ENCODE data around the gene ALMS1. TPM values are rescaled to one million over a fixed set of nuclear protein-coding genes. Genes with fewer than 3 reads are reported as not detected.

Gene ALMS1
- total RNA-seq, 2 donors from 2014 or later: 21.5 to 25.4 TPM

DNA sequence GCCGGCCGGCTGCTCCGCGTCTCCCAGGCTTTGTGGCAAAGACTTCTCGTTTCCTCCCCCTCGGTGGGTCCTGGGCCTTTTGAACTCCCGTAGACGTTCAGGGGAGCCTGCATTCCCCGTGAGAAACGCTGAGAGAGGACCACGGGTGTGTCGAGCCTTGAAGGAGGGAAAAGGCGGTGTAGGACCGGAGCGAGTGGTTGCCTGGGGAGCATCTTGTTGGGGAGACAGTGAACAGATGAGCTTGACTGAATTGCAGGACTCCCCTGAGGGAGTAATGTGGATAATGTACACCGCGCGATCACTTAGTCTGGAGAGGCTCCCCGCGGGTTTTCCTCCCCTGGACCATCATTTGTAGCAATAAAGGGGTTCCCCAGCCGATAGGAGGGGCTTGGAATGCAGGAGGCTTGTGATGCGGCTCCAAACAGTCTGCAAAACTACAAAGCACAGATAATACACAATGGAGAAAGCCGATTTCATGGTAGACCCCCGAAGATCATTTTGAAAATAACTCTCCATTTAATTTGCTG, 769 bp downstream of the ALMS1 start:
- ATAC-seq: peak; percentile 0 to 5
- no peak for DNase-seq (ENCODE audit: low spot score in 2 of 2)
- peak overlapping the region; percentile 87 to 89 for H3K27ac Mint-ChIP-seq
- H3K9me3 Mint-ChIP-seq: no peaks in the 10 kb centered on the region
- H3K36me3 Mint-ChIP-seq: peaks cover 0 to 13% of the 10 kb centered on the region in 2 donors

DNA sequence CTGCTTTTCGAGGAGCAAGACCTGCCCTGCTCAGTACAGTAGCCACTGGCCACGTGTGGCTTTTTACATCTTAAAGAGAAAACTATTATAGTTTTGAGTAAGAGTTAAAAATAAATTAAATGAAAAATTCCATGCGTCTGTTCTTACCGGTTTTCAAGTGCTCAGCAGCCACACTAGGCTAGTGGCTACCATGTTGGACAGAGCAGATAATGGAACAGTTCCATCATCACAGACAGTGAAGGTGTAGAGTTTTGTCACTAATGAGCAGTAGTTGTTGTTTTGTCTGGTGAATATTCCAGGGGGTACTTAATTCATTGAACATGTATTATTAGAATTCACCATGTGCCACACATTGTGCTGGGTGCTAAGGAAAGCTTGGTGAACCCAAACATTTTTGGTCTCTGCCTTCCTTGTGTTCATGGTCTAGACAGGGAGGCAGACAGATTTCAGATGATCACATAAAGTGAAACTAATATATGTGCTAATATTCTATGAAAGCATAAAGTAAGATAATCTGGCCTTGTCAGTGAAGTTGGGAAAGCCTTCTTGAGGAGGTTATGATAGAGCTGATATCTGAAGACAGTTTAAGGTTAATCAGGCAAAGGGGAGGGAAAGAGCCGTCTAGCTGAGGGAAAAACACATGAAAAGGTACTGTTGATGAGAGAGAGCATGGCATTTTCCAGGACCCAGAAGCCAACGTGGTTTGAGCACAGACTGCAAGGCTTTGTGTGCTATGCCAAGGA, 1.4 kb downstream of the ALMS1 start:
- peaks cover 0 to 13% of the 10 kb centered on the region in 2 donors for H3K36me3 Mint-ChIP-seq
- H3K9me3 Mint-ChIP-seq: no peaks in the 10 kb centered on the region
- no peak for ATAC-seq
- H3K27ac Mint-ChIP-seq: peak overlapping the region in 1 of 2 donors; percentile 89
- DNase-seq (ENCODE audit: low spot score in 2 of 2): no peak

DNA sequence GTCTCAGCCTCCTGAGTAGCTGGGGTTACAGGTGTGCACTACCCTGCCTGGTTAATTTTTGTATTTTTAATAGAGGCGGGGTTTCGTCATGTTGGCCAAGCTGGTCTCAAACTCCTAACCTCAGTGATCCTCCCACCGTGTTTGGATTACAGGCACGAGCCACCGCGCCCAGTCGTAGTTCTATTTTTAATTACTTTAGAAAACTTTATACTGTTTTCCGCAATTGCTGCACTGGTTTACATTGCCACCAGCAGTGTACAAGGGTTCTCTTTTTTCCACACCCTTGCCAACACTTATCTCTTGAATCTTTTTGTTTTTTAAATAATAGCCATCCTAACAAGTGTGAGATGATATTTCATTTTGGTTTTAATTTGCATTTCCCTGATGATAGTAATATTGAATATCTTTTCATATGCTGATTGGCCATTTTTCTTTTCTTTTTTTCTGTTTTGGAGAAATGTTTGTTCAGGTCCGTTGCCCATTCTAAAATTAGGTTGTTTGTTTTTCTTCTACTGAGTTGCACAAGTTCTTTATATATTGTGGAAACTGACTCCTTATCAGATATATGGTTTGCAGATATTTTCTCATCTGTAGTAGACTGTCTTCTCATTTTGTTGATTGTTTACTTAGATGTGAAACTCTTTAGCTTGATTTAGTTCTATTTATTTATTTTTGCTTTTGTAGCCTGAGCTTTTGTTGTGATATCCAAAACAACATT, 16.9 kb downstream of the ALMS1 start:
- Mint-ChIP-seq H3K9me3 (peaks cover 0 to 21% of the 10 kb centered on the region in 2 donors), H3K27ac (no peak overlapping the region), H3K36me3 (peaks cover 33 to 65% of the 10 kb centered on the region in 2 donors)
- DNase-seq (ENCODE audit: low spot score in 2 of 2) (no peak), ATAC-seq (no peak)

DNA sequence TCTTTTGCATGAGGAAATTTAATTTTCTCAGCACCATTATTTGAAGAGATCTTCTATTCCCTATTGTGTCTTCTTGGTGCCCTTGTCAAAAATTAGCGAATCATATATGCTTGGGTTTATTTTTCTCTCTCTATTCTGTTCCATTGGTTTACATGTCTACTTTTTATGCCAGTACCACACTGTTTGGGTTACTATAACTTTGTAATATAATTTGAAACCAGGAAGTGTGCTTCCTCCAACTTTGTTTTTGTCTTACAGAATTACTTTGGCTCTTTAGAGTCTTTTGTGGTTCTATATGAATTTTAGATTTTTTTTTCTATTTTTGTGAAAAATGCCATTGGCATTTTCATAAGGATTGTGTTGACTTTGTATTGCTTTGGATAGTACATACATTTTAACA, 17.6 kb downstream of the ALMS1 start:
- ATAC-seq: no peak

DNA sequence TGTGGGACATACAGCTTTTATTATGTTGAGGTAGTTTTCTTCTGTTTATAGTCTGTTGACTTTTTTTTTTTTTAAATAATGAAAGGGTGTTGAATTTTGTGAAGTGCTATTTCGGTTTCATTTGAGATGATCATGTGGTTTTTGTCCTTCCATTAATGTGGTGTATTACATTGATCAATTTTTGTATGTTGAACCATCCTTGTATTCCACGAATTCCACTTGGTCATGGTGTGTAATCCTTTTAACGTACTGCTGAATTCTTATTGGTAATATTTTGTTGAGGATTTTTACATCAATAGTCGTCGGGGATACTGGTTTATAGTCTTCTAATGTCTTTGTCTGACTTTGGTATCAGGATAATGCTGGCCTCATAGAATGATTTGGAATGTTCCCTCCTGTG, 18.8 kb downstream of the ALMS1 start:
- no peak for ATAC-seq

More for the DNA sequence above, 17.6 kb downstream of the ALMS1 start:
- peaks cover 34 to 60% of the 10 kb centered on the region in 2 donors for H3K36me3 Mint-ChIP-seq
- no peak overlapping the region for H3K27ac Mint-ChIP-seq
- no peak for DNase-seq (ENCODE audit: low spot score in 2 of 2)
- H3K9me3 Mint-ChIP-seq: peaks cover 0 to 18% of the 10 kb centered on the region in 2 donors

DNA sequence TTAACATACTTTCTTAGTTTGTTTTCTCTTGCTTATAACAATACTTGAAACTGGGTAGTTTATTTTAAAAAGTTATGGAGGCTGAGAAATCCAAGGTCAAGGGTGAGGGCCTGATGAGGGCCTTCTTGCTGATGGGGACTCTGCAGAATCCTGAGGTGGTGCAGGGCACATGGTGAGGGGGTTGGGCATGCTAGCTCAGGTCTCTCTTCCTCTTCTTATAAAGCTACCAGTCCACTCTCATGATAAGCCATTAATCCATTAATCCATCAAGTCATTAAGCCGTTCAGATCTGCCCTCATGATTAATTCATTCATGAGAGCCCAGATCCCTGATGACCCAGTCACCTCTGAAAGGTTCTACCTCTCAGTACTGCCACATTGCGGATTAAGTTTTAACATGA, 21.4 kb downstream of the ALMS1 start:
- Mint-ChIP-seq H3K27ac (no peak overlapping the region), H3K9me3 (peaks cover 0 to 16% of the 10 kb centered on the region in 2 donors), H3K36me3 (peaks cover 25 to 34% of the 10 kb centered on the region in 2 donors)
- DNase-seq (ENCODE audit: low spot score in 2 of 2) (no peak), ATAC-seq (no peak)

More for the DNA sequence above, 18.8 kb downstream of the ALMS1 start:
- peaks cover 27 to 49% of the 10 kb centered on the region in 2 donors for H3K36me3 Mint-ChIP-seq
- H3K9me3 Mint-ChIP-seq: peaks cover 0 to 16% of the 10 kb centered on the region in 2 donors
- H3K27ac Mint-ChIP-seq: no peak overlapping the region
- DNase-seq (ENCODE audit: low spot score in 2 of 2): no peak

DNA sequence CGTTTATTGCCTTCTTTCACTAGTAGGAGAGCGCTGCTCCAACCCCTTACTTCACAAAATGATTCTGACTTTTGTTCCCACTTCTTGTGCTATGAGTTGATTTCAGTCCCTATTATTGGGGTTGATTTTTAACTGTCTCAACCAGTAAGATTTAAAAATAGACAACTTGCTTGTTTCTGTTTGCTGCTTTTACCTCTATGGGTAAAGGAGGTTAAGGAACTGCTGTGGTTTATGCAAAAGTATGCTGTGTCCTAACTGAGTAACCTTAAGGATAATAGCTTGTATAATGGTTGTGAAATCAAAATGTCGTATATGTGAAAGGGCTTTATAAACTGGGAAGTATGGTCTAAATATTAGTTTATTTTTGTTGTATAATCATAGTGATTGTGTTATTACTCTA, 22.6 kb downstream of the ALMS1 start:
- no peak for ATAC-seq
- DNase-seq (ENCODE audit: low spot score in 2 of 2): no peak
- Mint-ChIP-seq H3K27ac (no peak overlapping the region), H3K36me3 (peaks cover 16 to 26% of the 10 kb centered on the region in 2 donors), H3K9me3 (peaks cover 0 to 9% of the 10 kb centered on the region in 2 donors)

DNA sequence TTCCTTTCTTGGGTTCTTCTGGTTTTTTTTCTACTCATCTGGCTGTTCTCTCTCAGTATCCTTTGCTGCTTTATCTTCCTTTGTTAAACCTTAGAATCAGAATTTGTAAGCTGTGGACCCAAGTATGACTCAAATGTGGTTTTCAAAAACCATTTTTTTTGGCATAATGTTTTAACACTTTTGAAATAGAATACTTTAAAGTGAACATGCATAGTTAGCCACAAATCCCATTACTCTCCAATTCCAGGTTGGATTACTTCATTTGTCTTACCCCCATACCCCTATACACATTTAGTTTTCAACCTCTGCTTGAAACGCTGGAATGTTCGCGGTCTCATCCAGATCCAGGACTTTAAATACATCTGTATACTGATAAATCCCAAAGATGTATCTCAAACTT, 29.1 kb downstream of the ALMS1 start:
- Mint-ChIP-seq H3K9me3 (no peaks in the 10 kb centered on the region), H3K27ac (no peak overlapping the region), H3K36me3 (no peaks in the 10 kb centered on the region)
- ATAC-seq: no peak
- no peak for DNase-seq (ENCODE audit: low spot score in 2 of 2)

DNA sequence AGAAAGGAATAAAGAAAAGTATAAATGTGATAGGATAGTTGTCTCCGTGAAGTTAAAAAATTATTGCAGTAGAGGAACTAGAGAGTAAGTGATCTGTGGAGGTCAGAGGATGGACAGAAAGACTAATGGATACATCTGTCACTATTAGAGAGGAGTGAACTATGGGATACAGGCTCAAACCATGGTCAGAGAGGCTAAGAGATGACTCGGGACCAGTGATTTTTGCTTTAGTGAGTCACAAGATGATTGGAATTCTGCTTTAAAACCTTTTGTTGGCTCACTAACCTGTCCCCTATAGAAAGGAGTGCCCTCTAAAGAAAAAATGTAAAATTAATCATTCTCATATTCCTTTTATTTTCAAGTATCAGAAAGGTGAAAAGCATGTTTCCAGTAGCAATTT, 30.3 kb downstream of the ALMS1 start:
- Mint-ChIP-seq H3K9me3 (no peaks in the 10 kb centered on the region), H3K36me3 (no peaks in the 10 kb centered on the region), H3K27ac (no peak overlapping the region)
- no peak for DNase-seq (ENCODE audit: low spot score in 2 of 2)
- no peak for ATAC-seq

DNA sequence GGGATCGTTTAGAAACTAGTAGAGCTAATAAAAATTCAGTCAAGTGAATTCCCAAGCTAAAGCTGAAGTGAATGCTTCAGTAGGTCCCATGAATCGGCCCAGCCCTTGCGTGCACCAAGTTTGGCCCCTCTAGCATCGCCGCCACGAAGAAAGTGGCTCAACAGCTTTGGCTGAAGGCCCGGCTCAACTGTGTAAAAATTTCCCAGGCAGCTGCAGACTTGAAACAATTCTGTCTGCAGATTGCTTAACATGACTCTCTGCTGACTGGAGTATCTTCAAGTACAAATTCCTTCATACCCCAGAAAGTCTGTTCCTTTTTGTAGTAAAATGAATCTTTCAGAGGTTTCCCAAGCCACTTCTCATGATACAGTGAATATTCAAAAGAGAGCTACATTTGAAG, 32.7 kb downstream of the ALMS1 start:
- Mint-ChIP-seq H3K9me3 (no peaks in the 10 kb centered on the region), H3K36me3 (no peaks in the 10 kb centered on the region), H3K27ac (no peak overlapping the region)
- no peak for ATAC-seq
- DNase-seq (ENCODE audit: low spot score in 2 of 2): no peak

DNA sequence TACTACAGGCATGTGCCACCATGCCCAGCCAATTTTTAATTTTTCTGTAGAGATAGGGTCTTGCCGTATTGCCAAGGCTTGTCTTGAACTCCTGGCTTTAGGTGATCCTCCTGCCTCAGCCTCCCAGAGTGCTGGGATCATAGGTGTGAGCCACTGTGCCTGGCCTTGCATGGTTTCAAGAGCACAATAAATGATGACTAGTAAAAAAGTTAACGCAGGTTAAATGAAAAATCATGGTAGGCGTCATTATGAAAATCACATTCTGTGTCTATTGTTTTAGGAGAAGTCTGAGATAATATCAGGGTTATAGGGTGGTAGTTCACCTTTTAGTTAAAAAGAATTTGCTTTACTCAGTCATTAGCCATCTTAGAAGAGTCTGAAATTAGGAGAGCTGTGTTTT, 38.3 kb downstream of the ALMS1 start:
- H3K36me3 Mint-ChIP-seq: peaks cover 4 to 6% of the 10 kb centered on the region in 2 donors
- no peaks in the 10 kb centered on the region for H3K9me3 Mint-ChIP-seq
- no peak for ATAC-seq
- DNase-seq (ENCODE audit: low spot score in 2 of 2): no peak
- H3K27ac Mint-ChIP-seq: no peak overlapping the region

DNA sequence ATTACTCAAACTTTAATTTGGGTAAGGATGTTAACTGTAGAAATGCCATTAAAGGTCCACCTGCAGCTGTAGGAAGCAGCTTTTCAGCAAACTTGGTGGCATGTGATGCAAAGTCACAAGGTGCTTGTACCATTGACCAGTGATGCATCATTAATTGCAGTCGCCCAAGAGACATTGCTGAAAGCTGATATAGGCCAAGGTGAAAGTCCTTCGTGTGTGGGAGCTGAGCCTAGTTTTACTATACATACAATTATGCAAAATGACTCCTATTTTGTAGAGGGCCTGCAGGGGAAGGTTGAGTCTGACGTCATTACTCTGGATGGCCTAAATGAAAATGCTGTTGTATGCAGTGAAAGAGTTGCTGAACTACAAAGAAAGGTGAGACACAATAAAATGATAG, 40.5 kb downstream of the ALMS1 start:
- ATAC-seq: no peak
- Mint-ChIP-seq H3K36me3 (peaks cover 4 to 6% of the 10 kb centered on the region in 2 donors), H3K27ac (no peak overlapping the region), H3K9me3 (no peaks in the 10 kb centered on the region)
- DNase-seq (ENCODE audit: low spot score in 2 of 2): no peak

DNA sequence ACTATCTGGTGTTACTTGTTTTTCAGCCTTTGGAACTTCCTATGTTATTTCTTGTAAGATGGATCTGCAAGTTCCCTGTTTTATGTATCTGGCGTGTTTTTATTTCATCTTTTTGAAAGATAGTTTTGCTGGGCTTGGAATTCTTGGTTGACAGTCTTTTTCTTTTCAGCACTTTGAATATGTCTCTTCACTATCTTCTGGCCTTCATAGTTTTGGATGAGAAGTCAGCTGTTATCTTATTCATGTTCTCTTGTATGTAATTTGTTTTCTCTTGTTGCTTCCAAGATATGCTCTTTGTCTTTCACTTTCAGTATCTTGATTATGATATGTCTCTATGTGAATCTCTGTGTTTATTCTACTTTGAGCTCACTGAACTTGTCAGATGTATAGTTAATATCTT, 50.4 kb downstream of the ALMS1 start:
- ATAC-seq (no peak), DNase-seq (ENCODE audit: low spot score in 2 of 2) (no peak)
- Mint-ChIP-seq H3K36me3 (peaks cover 5 to 6% of the 10 kb centered on the region in 2 donors), H3K27ac (no peak overlapping the region), H3K9me3 (no peaks in the 10 kb centered on the region)

DNA sequence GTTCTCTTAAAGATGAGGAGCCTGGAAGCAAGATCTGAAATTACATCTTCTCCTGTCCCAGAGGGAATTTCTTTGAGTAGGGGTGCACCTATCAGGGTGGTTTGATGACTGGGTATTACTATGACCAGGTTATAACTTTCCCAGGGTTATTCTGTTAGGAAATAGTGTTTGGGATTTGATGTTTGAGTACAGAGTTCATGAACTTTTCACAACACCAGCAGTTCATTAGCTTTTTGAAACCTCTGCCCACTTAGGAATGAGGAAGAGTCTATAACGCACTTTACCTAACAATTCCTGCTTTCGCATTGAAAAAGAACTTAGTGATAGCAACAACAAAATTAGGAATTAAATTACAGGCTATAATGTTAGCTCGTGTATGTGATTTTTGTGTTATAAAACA, 58.6 kb downstream of the ALMS1 start:
- no peak overlapping the region for H3K27ac Mint-ChIP-seq
- no peak for DNase-seq (ENCODE audit: low spot score in 2 of 2)
- no peaks in the 10 kb centered on the region for H3K9me3 Mint-ChIP-seq
- ATAC-seq: no peak
- peaks cover 13 to 31% of the 10 kb centered on the region in 2 donors for H3K36me3 Mint-ChIP-seq

DNA sequence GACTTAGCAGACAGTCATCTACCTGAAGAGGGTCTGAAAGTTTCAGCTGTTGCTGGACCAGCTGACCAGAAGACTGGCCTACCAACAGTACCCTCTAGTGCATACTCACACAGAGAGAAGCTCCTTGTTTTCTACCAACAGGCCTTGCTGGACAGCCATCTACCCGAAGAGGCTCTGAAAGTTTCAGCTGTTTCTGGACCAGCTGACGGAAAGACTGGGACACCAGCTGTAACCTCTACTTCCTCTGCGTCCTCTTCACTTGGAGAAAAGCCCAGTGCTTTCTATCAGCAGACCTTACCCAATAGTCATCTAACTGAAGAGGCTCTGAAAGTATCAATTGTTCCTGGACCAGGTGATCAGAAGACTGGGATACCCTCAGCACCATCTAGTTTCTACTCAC, 63.2 kb downstream of the ALMS1 start:
- Mint-ChIP-seq H3K36me3 (peaks cover 18 to 52% of the 10 kb centered on the region in 2 donors), H3K27ac (no peak overlapping the region), H3K9me3 (no peaks in the 10 kb centered on the region)
- ATAC-seq (no peak), DNase-seq (ENCODE audit: low spot score in 2 of 2) (no peak)

DNA sequence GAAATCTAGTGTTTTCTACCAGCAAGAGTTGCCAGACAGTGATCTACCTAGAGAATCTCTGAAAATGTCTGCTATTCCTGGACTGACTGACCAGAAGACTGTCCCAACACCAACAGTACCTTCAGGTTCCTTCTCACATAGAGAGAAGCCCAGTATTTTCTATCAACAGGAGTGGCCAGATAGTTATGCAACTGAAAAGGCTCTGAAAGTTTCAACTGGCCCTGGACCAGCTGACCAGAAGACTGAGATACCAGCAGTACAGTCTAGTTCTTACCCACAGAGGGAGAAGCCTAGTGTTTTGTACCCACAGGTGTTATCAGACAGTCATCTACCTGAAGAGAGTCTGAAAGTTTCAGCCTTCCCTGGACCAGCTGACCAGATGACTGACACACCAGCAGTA, 63.8 kb downstream of the ALMS1 start:
- Mint-ChIP-seq H3K9me3 (no peaks in the 10 kb centered on the region), H3K27ac (no peak overlapping the region), H3K36me3 (peaks cover 18 to 48% of the 10 kb centered on the region in 2 donors)
- DNase-seq (ENCODE audit: low spot score in 2 of 2) (no peak), ATAC-seq (no peak)

DNA sequence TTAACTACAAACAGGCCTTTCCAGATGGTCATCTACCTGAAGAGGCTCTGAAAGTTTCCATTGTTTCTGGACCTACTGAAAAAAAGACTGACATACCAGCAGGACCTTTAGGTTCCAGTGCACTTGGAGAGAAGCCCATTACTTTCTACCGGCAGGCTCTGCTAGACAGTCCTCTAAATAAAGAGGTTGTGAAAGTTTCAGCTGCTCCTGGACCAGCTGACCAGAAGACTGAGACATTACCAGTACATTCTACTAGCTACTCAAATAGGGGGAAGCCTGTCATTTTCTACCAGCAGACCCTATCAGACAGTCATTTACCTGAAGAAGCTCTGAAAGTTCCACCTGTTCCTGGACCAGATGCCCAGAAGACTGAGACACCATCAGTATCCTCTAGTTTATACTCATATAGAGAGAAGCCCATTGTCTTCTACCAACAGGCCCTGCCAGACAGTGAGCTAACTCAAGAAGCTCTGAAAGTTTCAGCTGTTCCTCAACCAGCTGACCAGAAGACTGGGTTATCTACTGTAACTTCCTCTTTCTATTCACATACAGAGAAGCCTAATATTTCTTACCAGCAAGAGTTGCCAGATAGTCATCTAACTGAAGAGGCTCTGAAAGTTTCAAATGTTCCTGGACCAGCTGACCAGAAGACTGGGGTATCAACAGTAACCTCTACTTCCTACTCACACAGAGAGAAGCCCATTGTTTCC, 65.8 kb downstream of the ALMS1 start:
- no peak for ATAC-seq
- H3K9me3 Mint-ChIP-seq: no peaks in the 10 kb centered on the region
- H3K36me3 Mint-ChIP-seq: peaks cover 24 to 54% of the 10 kb centered on the region in 2 donors
- H3K27ac Mint-ChIP-seq: no peak overlapping the region
- DNase-seq (ENCODE audit: low spot score in 2 of 2): no peak
